Measurements from ENCODE around the gene CD81.

DNA sequence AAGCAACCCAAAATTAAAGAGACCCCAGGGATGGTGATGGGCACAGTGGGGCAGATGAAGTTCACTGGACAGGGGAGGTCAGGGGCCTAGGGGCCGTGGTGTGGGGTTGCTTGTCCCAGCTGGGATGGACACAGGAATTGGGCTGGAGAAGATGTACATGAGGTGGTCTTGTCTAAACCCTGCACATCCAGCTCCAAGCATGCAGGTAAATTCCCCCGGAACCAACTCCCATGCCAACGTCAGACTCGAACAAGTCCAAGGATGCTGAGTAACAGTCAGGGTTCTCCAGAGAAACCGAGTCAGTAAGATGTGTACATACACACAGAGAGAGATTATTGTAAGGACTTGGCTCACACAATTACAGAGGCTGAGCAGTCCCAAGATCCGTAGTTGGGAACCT lies 46.4 kb upstream of the CD81 start:
- TF ChIP-seq PPARA (CRISPR knock-in tag; IDR thresholded peaks at IDR 0.05; ENCODE audit: borderline replicate concordance) (no peak), TSHZ2 (CRISPR knock-in tag; IDR thresholded peaks at IDR 0.05) (no peak), CSDC2 (CRISPR knock-in tag; IDR thresholded peaks at IDR 0.05) (no peak), RARB (CRISPR knock-in tag; IDR thresholded peaks at IDR 0.05) (no peak), ZFP3 (CRISPR knock-in tag; IDR thresholded peaks at IDR 0.05) (no peak), POU6F1 (CRISPR knock-in tag; IDR thresholded peaks at IDR 0.05; ENCODE audit: borderline replicate concordance, low read depth) (no peak), ZNF8 (CRISPR knock-in tag; IDR thresholded peaks at IDR 0.05) (no peak)
- TF ChIP-seq, protein P1, sequence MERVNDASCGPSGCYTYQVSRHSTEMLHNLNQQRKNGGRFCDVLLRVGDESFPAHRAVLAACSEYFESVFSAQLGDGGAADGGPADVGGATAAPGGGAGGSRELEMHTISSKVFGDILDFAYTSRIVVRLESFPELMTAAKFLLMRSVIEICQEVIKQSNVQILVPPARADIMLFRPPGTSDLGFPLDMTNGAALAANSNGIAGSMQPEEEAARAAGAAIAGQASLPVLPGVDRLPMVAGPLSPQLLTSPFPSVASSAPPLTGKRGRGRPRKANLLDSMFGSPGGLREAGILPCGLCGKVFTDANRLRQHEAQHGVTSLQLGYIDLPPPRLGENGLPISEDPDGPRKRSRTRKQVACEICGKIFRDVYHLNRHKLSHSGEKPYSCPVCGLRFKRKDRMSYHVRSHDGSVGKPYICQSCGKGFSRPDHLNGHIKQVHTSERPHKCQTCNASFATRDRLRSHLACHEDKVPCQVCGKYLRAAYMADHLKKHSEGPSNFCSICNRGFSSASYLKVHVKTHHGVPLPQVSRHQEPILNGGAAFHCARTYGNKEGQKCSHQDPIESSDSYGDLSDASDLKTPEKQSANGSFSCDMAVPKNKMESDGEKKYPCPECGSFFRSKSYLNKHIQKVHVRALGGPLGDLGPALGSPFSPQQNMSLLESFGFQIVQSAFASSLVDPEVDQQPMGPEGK (CRISPR knock-in tag; IDR thresholded peaks at IDR 0.05; ENCODE audit: borderline replicate concordance), result no peak
